Skeletal muscle tissue (tissue), 5 donors: ENCODE data around the gene BLOC1S6. TPM values are rescaled to one million over a fixed set of nuclear protein-coding genes. Genes with fewer than 3 reads are reported as not detected.
"Not testable (repeated sequence)": the region's sequence is repeated elsewhere in the genome, so short reads cannot be mapped to it uniquely, and the experiment has no call there.

Source experiments
- H3K27ac ChIP-seq: one replicate; pipeline ENCODE4 v1.7.0; 2013; ENCODE audit warnings: mild to moderate bottlenecking, low read depth, low read length, inconsistent platforms
- H3K27me3 ChIP-seq, 3 donors: one replicate each; pipeline ENCODE4 v1.7.0; 2013; ENCODE audit warnings: low read length in 3 of 3; ENCODE audit not compliant: control insufficient read depth in 3 of 3, insufficient read depth in 3 of 3
- H3K36me3 ChIP-seq, 3 donors: one replicate each; pipeline ENCODE4 v1.7.0; 2013; ENCODE audit warnings: low read length in 3 of 3; ENCODE audit not compliant: control insufficient read depth in 3 of 3, insufficient read depth in 3 of 3
- H3K4me1 ChIP-seq, 3 donors: one replicate each; pipeline ENCODE4 v1.7.0; 2013; ENCODE audit warnings: low read length in 3 of 3, mild to moderate bottlenecking in 3 of 3; ENCODE audit not compliant: control insufficient read depth in 3 of 3, insufficient read depth in 3 of 3
- H3K4me3 ChIP-seq, 3 donors: one replicate each; pipeline ENCODE4 v1.7.0; 2013; ENCODE audit warnings: low read length in 3 of 3
- H3K9ac ChIP-seq, 3 donors: one replicate each; pipeline ENCODE4 v1.7.0; 2013; ENCODE audit warnings: low read length in 3 of 3, mild to moderate bottlenecking in 3 of 3, moderate library complexity in 2 of 3, low read depth in 1 of 3
- H3K9me3 ChIP-seq, 3 donors: one replicate each; pipeline ENCODE4 v1.7.0; 2013; ENCODE audit warnings: low read length in 3 of 3; ENCODE audit not compliant: control insufficient read depth in 3 of 3
- small RNA-seq: library from RNA; depleted of rRNA; stranded (forward); fragments of <200 nt; gene quantifications from one replicate; pipeline ENCODE3, GENCODE V24; 2014
- total RNA-seq: library from RNA; depleted of rRNA; stranded (reverse); fragments of >200 nt; gene quantifications from one replicate; pipeline ENCODE4 v1.2.3, GENCODE V29; 2014
- donor health status: Osteomylitis.

Gene BLOC1S6
- total RNA-seq, 1 donor from 2014 or later: 30.8 TPM

DNA sequence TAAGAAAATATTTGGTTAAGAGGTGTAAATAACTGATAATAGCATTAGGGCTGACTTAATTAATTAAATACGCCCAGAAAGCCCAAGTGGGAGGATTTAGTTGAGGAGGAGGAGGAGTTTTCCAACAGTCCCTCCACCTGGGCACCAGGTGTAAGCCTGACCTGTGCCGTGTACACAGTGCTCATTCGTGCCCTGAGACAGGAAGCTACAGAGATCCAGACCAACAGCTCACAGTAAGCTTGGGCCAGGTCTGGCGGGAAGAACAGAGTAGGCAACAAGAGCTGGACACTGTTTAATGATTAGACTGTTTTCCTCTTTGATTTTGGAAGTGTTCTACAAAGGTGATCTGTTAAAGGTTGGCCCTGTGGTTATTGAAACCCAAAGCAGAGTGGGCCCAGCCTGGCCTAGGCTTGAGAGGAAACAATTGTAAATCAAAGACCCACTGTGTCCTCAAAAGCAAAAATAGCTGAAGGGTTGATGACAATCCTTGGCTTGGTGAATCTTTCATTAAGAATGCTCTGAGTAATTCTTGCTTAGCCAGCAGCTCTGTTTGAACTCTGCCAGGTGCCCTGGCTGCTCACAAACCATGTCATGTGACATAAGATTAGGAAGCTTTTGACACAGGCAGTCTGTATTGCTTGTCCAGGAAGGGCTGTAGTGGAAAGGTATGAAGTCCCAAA, 61.5 kb downstream of the BLOC1S6 start:
- Histone ChIP-seq H3K27me3 (no peaks in the 10 kb centered on the region), H3K9me3 (no peaks in the 10 kb centered on the region), H3K36me3 (no peaks in the 10 kb centered on the region), H3K9ac (no peak overlapping the region), H3K4me3 (no peak overlapping the region), H3K4me1 (peaks cover 13 to 49% (median 26%) of the 10 kb centered on the region in 3 donors), H3K27ac (peak overlapping the region; percentile 57)

DNA sequence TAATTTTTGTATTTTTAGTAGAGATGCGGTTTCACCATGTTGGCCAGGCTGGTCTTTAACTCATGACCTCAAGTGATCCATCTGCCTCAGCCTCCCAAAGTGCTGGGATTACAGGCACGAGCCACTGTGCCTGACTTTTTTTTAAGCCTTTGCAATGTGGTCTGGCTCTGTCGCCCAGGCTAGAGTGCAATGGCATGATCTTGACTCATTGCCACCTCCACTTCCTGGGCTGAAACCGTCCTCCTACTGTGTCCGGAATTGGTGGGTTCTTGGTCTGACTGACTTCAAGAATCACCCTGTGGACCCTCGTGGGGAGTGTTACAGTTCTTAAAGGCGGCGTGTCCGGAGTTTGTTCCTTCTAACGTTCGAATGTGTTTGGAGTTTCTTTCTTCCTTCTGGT, 62.8 kb downstream of the BLOC1S6 start:
- H3K27me3 ChIP-seq, H3K4me3 ChIP-seq, H3K9ac ChIP-seq, H3K9me3 ChIP-seq, H3K27ac ChIP-seq, H3K36me3 ChIP-seq: not testable (repeated sequence)
- H3K4me1 ChIP-seq: peaks cover 13 to 41% (median 26%) of the 10 kb centered on the region in 3 donors

DNA sequence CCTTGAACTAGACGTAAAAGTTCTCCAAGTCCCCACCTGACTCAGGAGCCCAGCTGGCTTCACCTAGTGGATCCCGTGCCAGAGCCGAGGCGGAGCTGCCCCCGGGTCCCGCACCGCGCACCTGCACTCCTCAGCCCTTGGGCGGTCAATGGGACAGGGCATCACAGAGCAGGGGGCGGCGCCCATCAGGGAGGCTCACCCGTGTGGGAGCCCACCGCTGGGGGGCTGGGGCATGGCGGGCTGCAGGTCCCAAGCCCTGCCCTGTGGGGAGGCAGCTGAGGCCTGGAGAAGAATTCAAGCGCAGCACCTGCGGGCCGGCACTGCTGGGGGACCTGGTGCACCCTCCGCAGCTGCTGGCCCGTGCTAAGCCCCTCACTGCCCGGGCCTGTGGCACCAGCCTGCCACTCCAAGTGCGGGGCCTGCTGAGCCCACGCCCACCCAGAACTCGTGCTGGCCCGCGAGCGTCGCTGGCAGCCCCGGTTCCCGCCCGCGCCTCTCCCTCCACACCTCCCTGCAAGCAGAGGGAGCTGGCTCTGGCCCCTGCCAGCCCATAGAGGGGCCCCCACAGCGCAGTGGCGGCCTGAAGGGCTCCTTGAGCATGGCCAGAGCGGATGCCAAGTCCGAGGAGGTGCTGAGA, 63.8 kb downstream of the BLOC1S6 start:
- Histone ChIP-seq H3K9me3 (no peaks in the 10 kb centered on the region), H3K27ac (no peak overlapping the region), H3K4me1 (peaks cover 11 to 31% (median 18%) of the 10 kb centered on the region in 3 donors), H3K27me3 (no peaks in the 10 kb centered on the region), H3K9ac (no peak overlapping the region), H3K36me3 (no peaks in the 10 kb centered on the region), H3K4me3 (no peak overlapping the region)

DNA sequence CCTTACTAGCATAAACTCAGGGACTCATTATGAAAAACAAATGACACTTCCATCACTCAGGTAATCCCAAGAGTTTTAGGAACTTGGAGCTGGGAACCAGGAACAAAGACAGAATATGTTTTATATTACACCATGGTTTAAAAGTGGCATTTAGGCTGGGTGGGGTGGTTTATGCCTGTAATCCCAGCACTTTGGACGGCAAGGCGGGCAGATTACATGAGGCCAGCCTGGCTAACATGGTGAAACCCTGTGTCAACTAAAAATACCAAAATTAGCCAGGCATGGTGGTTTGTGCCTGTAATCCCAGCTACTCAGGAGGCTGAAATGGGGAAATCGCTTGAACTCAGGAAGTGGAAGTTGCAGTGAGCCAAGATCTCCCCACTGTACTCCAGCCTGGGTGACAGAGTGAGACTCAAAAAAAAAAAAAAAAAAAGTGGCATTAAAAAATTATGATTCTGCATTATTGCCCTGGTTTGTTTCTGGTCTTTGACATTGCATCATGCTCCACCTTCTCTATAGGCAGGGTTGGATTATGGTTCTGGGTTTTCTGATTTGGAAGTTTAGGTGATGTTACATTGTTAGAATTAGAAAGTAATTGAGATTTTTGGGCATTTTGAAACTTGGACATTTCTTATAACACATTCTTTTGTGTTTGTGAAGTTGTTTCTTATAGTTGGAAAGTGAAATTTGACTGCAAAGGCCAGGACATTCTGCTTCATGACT, 66.7 kb downstream of the BLOC1S6 start:
- H3K36me3 ChIP-seq: no peaks in the 10 kb centered on the region
- no peaks in the 10 kb centered on the region for H3K27me3 ChIP-seq
- no peak overlapping the region for H3K27ac ChIP-seq
- H3K4me1 ChIP-seq: peaks cover 9 to 27% (median 18%) of the 10 kb centered on the region in 3 donors
- H3K9me3 ChIP-seq: no peaks in the 10 kb centered on the region
- H3K9ac ChIP-seq: no peak overlapping the region
- H3K4me3 ChIP-seq: no peak overlapping the region

DNA sequence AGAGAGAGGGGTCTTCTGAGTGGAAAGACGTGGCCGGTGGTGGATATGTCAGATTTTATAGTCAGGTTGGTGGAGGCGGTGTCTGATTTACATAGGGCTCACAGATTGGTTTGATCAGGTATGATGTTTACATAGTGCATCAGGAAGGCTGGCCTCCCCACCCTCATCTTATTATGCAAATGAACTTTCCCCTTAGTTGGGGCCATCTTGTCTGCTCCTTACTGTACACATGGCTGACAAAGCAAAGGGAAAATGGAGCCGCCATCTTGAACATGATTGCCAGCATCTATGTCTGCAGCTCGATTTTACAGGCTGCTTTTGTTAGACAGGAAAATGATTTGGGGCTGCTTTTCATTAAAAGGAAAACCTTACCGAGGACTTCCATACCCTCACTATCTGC, 67.6 kb downstream of the BLOC1S6 start:
- Histone ChIP-seq H3K9me3 (no peaks in the 10 kb centered on the region), H3K27me3 (no peaks in the 10 kb centered on the region), H3K9ac (no peak overlapping the region), H3K36me3 (peaks cover 0 to 6% (median 0%) of the 10 kb centered on the region in 3 donors), H3K4me3 (no peak overlapping the region), H3K27ac (no peak overlapping the region), H3K4me1 (peaks cover 14 to 30% (median 14%) of the 10 kb centered on the region in 3 donors)

DNA sequence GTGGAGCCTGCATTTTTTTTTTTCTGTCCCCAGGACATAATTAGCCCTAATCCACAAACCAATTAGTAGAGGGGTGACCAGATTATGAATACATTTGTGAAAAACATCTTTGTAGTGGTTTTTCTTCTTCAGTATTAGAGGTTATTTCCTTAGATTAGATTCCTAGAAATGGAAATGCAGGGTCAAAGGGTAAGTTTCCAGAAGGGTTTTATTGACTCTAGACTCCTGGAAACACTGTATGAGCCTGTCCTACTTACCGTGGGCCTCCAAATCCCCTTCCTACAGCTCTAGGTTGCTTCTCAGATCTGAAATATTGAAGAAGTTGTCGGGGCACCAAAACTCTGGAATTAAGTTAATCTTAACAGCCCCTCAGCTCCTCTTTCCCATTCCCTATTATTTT, 70.1 kb downstream of the BLOC1S6 start:
- Histone ChIP-seq H3K27me3 (no peaks in the 10 kb centered on the region), H3K27ac (no peak overlapping the region), H3K9me3 (no peaks in the 10 kb centered on the region), H3K9ac (no peak overlapping the region), H3K36me3 (peaks cover 4 to 13% (median 7%) of the 10 kb centered on the region in 3 donors), H3K4me1 (peaks cover 25 to 35% (median 28%) of the 10 kb centered on the region in 3 donors), H3K4me3 (no peak overlapping the region)

DNA sequence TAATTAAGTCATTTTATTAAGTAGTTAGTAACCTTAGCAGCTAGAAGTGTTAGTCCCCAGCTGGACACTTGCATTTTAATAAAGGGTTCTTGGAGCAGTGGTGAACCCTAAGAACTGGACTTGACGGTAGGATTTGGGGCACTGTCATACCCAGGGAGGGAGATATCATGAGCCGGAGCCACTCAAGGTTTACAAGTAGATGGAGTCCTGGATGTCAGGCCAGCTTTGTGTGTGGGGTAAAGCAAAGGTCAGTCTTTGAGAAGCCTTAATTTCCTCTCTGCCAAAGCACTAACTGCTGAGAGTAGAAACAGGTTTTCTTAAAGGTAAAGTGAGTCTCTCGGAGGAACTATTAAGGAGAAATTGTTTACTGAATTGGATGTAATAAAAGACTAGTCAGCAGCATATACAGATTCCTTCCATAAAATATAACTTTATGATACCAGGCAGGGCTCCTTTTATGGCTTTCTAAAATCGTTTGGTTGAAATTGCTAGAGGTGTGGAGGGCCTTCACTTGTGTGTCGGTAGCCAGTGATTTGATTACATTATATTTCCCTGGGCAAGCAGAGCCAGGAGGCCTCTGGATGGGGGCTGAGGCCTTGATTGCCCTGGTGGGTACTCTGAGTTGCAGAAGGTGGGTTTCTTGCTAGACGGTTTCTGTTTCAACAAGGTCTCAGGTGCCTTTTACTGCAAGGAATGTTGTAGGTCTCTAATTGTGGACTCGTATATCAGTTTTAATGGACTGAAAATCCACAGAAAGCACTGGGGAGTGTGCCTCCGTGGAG, 70.8 kb downstream of the BLOC1S6 start:
- H3K4me1 ChIP-seq: peaks cover 25 to 35% (median 28%) of the 10 kb centered on the region in 3 donors
- no peak overlapping the region for H3K9ac ChIP-seq
- no peak overlapping the region for H3K27ac ChIP-seq
- no peaks in the 10 kb centered on the region for H3K9me3 ChIP-seq
- no peak overlapping the region for H3K4me3 ChIP-seq
- H3K36me3 ChIP-seq: peaks cover 9 to 20% (median 14%) of the 10 kb centered on the region in 3 donors
- no peaks in the 10 kb centered on the region for H3K27me3 ChIP-seq

Small RNAs within 50 kb of the gene (small RNA-seq; reads per million reads assigned to genes)
- gene DPPA5P2 (not detected), gene RF00019 (not detected)

Other genes with a start within 250 kb of the BLOC1S6 start
- 309 TPM for gene GATM, start 208.8 kb upstream of the BLOC1S6 start, total RNA-seq
- gene SLC30A4, start 64.6 kb upstream of the BLOC1S6 start, total RNA-seq: 8.9 TPM
- 11.5 TPM for gene SQOR, start 47.6 kb downstream of the BLOC1S6 start, total RNA-seq